GM18870 (cell line): Measurements from ENCODE around the gene MAPKAP1.
"Not testable (repeated sequence)": the region's sequence is repeated elsewhere in the genome, so short reads cannot be mapped to it uniquely, and the experiment has no call there.

Experiments used
- ATAC-seq: cut with Tn5 transposase; IDR thresholded peaks from one replicate; pipeline ENCODE4 v1.9.1; 2021; ENCODE audit warnings: moderate library complexity; ENCODE audit not compliant: unreplicated experiment

MAPKAP1 gene

DNA sequence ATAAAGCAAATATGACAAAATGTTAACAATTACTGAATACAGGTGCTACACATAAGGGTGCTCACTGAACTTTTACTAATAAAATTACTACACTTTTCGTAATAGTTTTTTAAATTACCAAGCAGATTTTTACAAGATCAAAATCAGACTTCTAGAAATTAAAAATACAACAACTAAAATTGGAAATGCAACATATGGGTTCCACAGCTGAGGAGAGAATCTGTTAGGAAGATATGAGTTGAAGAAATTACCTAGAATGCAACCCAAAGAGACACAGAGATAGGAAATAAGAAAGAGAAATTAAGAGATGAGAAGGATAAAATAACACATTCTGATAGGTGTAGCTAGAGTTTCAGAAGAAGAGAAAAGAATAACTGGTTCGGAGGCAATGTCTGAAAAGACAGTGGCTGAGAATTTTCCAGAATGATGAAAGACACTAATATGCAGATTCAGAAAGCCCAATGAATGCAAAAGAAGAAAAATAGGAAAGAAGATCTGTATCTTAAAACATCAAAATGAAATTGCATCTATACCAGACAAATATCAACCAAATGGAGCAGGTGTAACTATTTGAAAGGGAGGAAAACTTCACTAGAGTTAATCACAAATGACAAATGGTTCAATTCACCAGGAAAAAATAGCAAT lies 95.8 kb downstream of the MAPKAP1 start:
- no peak for ATAC-seq

GRCh38 chr9:125609744-125610143 lies 97.3 kb downstream of the MAPKAP1 start:
- no peak for ATAC-seq

GRCh38 chr9:125608489-125609224 lies 98.4 kb downstream of the MAPKAP1 start:
- ATAC-seq: no peak

DNA sequence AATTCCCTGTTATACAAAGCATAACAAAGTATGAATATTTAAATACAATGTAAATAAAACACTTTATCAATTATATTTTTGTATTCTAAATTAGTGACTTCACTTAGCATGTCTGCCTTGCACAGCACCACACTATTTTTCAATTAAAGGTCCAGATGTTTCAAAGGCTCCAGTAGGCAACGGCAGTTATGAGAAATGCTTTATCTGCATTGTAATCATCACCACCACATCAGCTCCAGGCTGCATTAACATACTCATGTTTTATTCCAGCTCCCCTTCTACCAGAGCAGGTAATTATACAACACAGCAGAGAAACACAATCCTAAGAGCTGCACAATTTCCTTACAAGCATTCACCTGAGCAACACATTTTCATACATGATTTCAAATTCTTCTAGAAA lies 102.8 kb downstream of the MAPKAP1 start:
- ATAC-seq: no peak

- ATAC-seq: no peak
These were observed 103.5 kb downstream of the MAPKAP1 start for GRCh38 chr9:125603478-125604021.

DNA sequence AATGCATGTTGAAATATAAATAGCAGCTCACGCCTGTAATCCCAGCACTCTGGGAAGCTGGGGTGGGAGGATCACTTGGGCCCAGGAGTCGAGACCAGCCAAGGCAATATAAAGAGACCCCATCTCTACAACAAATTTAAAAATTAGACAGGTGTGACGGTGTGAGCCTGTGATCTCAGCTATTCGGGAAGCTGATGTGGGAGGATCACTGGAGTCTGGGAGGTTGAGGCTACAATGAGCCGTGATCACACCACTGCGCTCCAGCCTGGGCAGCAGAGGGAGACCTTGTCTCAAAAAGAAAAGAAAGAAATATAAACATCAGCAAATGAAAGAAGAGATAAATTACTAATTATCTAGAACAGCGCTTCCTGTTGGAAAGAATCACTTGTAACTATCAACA lies 105.0 kb downstream of the MAPKAP1 start:
- ATAC-seq: no peak

- no peak for ATAC-seq
These were observed 106.8 kb downstream of the MAPKAP1 start for GRCh38 chr9:125600194-125600593.

DNA sequence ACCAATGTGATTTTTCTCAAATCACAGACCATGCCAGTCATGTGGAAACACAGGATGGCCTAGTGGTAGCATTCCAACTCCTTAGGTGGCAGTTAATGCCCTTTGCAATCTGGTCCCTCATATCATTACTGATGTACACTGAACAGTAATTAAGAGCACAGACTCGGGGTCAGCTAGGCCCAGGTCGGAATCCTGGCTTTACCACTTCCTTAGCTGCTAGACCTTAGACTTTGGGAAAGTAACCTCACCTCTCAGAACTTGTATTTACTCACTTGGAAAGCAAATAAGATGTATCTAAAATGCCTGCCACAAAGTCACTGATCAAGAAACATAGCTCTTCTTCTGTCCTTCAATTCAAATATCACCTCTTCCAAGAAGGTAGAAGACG lies 112.8 kb downstream of the MAPKAP1 start:
- ATAC-seq: no peak

DNA sequence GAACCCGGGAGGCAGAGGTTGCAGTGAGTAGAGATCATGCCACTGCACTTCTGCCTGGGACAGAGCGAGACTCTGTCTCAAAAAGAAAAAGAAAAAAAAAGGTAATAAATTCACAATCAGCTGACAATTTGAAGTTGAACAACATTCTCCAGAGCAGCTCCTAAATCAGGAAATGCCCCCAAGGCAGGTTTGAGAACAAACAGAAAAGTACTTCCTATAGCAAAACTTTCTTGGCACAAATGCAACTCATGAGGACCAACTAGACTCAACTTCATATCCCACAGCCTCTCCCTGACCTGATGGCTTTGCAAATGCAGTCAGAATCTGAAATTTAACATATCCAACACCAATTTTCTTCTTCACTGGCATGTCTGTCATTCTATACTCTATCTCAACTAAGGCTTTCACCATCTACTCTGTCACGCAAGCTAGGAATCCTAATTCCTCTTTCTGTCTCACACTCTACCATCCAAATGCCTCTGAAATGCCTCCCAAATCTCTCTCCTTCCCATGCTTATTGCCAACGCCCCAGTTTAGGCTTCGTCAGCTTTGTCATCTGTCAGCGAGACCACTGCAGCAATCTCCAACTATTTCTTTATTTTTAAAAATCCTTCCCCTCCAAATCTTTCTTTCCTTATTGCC lies 113.3 kb downstream of the MAPKAP1 start:
- ATAC-seq: no peak

- ATAC-seq: no peak
These were observed 115.1 kb downstream of the MAPKAP1 start for GRCh38 chr9:125591888-125592287.

DNA sequence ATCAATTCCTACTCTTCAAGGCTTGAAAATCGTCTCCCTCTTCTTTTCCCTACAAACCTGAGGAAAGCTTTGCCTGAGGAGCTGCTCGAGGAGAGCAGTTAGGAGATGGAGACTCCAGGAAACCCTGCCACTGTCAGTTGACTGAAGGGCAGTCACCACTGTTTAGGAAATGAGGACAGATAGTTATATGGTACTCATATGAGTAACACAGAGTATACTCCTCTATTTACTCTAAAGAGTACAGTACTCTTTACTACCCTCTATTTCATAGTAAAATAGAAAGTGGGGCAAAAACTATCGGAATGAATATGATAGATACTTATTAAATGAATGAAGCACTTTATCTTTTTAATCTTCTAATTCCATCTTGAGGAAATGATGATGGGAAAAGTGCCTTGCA lies 115.8 kb downstream of the MAPKAP1 start:
- ATAC-seq: no peak

GRCh38 chr9:125589287-125589686 lies 117.7 kb downstream of the MAPKAP1 start:
- no peak for ATAC-seq

DNA sequence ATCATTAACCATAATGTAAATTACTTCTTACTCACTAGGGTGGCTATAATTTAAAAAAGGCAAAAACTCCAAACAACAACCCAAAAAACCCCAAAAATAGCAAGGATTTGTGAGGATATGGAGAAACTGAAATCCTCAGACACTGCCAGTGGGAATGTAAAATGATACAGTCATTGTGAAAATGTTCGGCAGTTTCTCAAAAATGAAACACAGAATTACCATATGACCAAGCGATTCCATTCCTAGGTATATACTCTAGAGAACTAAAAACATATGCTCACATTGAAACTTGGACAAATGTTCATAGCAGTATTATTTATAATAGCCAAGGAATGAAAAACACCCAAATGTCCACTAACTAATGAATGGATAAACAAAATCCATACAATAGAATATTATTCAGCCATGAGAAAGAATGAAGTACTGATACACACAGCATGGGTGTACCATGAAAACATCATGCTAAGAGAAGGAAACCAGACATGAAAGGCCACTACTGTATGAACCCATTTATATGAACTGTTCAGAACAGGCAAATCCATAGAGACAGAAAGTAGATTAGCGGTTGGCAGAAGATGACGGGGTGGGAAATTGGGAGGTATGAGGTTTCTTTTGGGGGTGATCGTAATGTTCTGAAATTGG lies 119.1 kb downstream of the MAPKAP1 start:
- ATAC-seq: no peak

GRCh38 chr9:125586172-125586511 lies 120.9 kb downstream of the MAPKAP1 start:
- no peak for ATAC-seq

DNA sequence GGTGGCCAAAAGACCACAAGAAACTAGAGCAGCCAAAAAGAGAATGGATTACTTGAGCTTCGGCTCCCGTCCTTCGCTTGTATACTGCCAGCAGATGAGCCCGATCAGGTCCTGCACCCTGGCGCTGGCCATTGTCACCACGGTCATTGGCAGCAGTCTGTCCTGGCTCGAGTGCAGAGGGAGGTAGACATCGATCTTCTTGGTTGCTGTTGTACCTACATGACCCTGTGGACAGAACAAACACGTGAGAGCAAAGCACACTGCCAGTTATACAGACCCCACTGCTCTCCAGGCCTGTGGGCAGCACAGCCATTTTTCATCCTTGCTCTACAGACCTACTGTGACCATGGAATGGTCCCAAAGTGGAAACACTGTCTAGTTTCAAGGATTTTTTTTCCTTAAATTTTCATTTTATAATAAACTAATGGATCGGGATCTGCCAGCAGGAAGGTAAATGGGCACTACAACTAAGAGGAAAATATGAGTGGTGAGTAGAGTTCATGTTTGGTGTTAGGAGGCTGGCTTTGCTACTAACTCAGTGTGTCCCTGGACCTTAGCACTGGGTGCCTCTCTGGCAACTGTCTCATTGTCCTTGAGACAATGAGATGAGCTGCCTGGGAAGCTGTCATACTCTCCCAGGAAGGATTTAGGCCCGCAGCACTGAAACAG lies 121.4 kb downstream of the MAPKAP1 start:
- no peak for ATAC-seq

- ATAC-seq: no peak
These were observed 126.2 kb downstream of the MAPKAP1 start for GRCh38 chr9:125580701-125581286.

DNA sequence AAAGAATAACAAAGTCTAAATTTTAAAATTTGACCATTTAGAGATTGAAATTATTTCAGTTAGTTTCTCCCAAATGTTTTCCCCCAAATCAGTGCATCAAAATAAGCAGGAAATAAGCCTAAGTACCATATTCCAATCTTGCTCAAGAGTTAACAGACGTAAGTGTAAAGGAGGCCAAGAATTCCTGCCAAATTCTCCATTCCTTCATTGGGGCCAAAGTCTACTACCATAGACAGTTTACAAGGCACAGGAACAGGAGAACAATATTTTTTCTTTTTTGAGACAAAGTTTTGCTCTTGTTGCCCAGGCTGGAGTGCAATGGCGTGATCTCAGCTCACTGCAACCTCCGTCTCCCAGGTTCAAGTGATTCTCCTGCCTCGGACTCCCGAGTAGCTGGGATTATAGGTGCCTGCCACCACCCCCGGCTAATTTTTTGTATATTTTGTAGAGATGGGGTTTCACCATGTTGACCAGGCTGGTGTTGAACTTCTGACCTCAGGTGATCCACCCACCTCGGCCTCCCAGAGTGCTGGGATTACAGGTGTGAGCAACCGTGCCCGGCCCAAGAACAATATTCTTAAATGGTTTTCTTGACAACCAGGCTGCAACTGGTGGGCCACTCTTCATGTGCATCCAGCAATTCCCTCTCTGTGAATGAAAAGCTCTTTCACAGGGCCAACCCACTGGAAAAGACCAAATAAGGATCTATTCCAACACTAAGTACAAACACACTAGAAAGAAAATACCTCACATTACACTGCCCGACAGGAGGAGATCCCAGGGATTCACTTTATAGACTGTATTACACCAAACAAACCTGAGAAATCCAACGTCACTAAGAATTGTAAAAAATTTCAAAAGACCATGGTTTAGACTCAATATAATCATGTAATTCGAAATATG lies 127.7 kb downstream of the MAPKAP1 start:
- ATAC-seq: no peak

GRCh38 chr9:125574126-125574877 lies 132.7 kb downstream of the MAPKAP1 start:
- no peak for ATAC-seq

GRCh38 chr9:125572461-125572860 lies 134.5 kb downstream of the MAPKAP1 start:
- ATAC-seq: not testable (repeated sequence)
